ENCODE results near the gene ITPR1. TPM values are rescaled to one million over a fixed set of nuclear protein-coding genes. Genes with fewer than 3 reads are reported as not detected.

The ITPR1 gene
- total RNA-seq, 1 experiment from 2014 or later = 13.4 TPM

DNA sequence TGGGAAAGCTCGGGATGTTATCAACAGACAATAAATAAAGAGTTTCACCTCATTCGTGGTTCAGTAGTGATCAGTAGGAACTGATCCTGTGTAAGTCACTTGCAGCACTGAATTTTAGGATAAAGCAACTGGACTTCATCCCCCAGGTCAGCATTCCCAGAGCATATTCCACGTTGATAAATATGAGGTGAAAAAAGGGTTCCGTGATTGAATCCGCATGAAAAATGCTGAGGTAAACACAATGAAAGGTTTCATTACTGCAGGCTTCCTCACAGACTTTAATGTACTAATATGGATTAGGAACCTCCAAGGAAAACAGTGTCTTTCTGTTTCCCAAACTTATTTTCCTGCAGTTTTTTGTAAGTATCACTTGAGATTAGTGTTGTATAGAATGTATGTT is 308.7 kb downstream of the ITPR1 start:
- in situ Hi-C loops (cut with HindIII; ENCODE audit: low pct_unique_long_range_greater_than_20kb, low sequenced_read_pairs) = no loop called here
- DNase-seq (ENCODE audit: low read depth, low spot score) = no peak

DNA sequence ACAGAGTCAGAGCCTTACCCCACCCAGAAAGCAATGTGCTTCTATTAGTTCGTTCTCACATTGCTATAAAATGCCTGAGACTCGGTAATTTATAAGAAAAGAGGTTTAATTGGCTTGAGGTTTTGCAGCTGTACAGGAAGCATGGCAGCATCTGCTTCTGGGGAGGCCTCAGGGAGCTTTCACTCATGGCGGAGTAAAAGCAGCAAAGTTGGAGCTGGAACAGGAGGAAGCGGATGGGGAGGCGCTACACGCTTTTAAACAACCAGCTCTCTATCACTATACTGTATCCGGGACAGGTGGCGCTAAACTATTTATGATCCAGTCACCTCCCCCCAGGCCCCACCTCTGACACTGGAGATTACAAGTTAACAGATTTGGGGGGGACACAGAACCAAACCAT is 309.8 kb downstream of the ITPR1 start:
- DNase-seq (ENCODE audit: low read depth, low spot score) = no peak
- in situ Hi-C loops (cut with HindIII; ENCODE audit: low pct_unique_long_range_greater_than_20kb, low sequenced_read_pairs) = no loop called here

DNA sequence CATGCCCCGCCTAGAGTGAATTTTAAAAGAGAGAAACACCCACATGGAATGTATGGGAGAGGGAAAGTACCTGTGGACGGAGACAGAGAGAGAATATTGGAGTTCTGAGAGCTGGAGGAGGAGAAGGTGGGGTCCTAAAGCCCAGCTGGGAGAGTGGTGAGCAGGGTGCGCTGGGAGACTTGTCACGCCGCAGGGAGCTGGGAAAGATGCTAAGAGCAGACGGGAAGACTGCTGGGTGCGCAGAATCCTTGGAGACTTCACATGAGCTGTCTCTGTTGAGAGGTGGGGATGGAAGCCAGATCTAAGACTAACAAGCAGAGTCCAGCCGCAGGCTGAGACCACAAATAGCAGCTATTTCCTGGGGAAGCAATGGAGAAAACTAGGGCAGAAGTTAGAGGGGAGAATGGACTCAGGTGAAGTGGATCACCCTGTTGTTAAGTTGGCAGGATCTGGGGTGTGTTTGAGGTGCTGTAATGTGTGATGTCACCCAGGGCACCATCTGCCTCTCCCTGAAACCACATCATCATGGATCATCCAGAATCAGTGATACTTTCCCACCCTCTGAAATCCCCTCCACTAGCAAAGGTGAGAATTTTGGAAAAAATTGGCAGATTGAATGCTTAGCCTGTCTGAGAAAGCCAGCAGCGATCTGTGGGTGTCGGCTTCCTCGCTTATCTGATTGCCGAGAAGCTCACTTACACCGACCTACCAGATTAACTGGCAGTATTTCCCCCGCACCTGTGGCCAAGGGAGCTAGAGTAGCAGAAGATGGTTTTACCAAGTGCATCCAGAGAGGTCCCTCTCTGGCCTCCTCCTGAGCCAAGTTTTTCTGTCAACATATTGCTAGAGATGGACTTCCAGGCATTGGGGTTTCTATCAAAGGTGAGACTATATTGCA is 311.3 kb downstream of the ITPR1 start:
- in situ Hi-C loops (cut with HindIII; ENCODE audit: low pct_unique_long_range_greater_than_20kb, low sequenced_read_pairs) = no loop called here
- no peak for DNase-seq (ENCODE audit: low read depth, low spot score)

DNA sequence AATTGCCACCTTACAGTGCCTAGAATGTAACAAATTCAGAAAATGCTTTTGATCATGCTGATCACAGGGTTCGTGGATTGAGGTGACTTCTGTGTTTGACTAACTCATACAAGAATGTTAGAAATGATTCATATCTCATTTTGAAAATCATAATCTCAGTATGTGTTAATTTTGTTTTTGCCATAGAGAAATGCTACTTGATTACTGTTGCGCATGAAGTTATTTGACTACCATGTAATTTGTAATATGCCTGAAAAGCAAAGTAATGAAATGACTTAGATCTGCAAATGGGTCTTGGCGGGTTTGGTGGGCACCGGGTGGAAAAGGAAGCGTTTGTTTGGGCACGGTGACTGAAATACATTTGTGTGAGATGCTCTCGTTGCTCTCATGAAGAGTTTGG is 312.5 kb downstream of the ITPR1 start:
- DNase-seq (ENCODE audit: low read depth, low spot score) = no peak
- in situ Hi-C loops (cut with HindIII; ENCODE audit: low pct_unique_long_range_greater_than_20kb, low sequenced_read_pairs) = no loop called here

DNA sequence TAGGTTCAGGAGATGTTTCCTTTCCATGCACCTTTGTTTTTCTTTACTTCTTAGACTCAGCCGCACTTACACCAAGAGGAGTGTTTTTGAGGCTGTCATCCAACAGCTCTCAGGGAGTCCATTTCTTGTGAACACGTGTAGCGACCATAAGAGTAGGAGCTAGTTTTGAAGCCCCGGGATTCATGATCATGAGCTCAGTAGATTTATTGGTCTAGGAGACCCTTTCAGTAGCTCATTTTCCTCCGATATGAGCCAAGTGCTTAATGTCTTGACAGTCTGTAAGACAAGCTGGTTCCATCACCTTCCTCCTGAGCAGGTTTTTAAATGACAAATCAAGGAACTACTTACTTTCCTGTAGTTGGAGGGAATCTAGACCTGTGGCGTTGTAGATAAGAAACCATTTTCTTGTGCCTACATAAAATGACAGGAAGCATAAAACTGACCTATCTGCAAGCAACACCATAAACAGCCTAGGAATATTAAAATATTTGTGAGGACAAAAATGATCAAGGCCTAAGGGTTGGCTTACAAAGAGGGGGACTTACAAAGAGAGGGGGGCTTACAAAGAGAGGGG is 313.5 kb downstream of the ITPR1 start:
- DNase-seq (ENCODE audit: low read depth, low spot score) = no peak
- in situ Hi-C loops (cut with HindIII; ENCODE audit: low pct_unique_long_range_greater_than_20kb, low sequenced_read_pairs) = no loop called here

DNA sequence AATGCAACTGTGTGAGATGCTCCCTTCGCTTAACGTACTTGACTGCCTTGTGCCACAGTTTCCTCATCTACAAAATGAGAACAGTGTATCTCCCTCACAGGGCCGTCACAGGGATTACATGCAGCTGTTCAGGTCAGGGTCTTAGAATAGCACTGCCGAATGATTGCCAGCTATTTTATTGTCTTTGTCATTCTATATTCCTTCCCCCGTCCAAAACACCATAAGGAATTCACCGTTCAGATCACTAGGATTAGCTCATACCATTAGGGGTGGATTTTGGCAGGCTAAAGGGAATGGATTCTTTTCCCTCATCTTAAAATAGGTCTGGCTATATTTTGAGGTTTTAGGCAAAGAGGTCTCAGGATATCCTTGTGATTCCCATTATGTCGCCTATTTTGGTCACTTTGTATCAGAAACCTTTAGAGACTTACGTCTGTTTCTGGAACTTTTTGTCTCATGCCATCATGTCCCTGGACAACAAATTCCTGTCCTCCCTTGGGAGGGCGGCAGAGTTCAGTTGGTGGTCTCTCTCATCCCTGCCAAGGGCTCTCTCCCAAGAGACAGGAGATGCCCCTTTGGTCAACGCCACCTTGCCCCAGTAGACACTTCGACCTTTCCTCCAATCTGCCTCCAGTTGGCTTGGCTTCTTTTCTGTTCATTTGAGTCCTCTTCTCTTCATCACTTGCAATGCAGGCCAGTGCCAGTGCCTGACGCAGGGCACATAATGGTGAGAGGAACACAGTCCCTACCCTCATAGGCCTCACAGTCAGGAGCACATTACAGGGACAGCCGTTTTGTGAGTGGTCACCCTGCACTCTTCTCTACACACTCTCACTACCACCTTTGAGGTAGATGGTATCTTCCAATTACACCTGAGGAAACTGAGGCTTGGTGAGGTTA is 314.5 kb downstream of the ITPR1 start:
- no peak for DNase-seq (ENCODE audit: low read depth, low spot score)
- in situ Hi-C loops (cut with HindIII; ENCODE audit: low pct_unique_long_range_greater_than_20kb, low sequenced_read_pairs) = no loop called here

DNA sequence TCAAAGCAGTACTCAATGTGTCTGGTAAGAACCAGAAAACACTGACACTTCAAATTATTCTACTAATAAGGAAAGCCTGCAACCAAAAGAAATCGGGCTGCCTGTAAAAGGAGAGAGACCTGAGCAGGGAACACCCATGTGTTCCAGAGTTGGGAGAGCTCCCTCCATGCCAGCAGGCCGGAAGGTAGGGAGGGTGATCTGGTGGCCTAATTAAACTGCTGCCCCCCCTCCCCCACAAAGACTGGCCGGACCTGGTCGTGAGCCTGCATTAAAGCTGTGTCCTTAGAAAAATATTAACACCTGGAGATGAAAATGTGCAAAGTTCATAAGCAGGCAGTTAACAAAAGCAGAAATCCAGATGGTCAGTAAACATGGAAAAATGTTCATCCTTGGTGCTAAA is 315.5 kb downstream of the ITPR1 start:
- no peak for DNase-seq (ENCODE audit: low read depth, low spot score)
- in situ Hi-C loops (cut with HindIII; ENCODE audit: low pct_unique_long_range_greater_than_20kb, low sequenced_read_pairs) = no loop called here

DNA sequence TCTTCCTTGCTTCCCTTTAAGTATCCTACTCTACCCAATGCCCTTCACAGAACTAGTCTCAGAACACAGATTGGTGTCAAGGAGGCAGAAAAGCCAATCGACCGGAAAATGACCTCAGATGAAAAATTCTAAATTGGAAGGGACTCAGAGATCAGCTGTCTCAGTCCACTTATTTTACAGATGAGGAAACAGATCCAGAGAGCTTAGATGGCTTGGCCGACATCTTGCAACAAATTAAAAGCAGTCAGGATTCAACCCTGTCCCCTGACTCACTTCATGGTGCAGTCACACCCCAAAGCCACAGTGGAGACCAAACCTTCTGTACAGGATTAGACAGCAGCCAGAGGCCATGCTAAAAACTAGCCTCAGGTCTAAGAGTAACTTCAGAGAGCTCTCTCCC is 316.8 kb downstream of the ITPR1 start:
- in situ Hi-C loops (cut with HindIII; ENCODE audit: low pct_unique_long_range_greater_than_20kb, low sequenced_read_pairs) = no loop called here
- DNase-seq (ENCODE audit: low read depth, low spot score) = no peak

DNA sequence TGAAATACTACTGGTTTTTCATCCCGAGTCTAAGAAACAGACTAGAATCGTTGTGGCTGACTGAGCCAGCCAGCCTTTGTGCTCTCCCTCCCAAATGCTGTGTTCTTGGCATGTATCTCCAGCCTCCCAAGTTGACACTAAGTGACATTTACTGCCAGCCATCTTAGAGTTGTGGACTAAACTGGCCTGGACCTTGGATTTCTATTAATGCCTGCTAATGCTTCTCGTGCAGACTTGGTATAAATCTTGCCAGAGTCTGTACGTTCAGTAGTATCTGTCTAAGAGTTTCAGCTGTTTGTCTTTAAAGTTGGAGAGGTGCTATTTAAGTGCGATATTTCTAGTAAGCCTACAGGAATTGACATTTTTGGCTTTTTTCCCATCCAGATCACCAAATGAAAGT is 319.4 kb downstream of the ITPR1 start:
- no peak for DNase-seq (ENCODE audit: low read depth, low spot score)
- in situ Hi-C loops (cut with HindIII; ENCODE audit: low pct_unique_long_range_greater_than_20kb, low sequenced_read_pairs) = no loop called here

DNA sequence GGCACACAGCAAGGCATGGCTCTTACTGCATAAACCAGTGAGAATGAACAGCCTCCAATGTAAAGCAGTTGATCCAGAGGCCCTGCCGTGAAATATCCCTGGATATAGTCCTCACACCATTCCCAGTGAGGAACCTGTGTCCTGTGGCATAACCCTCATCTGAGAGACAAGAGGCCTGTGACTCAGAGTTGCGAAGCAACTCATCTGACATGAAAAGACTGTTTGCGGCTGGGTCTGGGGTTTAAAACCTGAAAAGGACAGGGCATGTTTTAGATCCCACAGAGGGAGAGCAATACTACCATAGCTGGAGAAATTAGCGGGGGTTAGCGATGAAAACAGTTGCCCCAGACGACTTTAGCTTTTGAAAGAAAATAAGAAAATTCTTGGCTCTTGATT is 320.8 kb downstream of the ITPR1 start:
- DNase-seq (ENCODE audit: low read depth, low spot score) = no peak
- in situ Hi-C loops (cut with HindIII; ENCODE audit: low pct_unique_long_range_greater_than_20kb, low sequenced_read_pairs) = no loop called here

DNA sequence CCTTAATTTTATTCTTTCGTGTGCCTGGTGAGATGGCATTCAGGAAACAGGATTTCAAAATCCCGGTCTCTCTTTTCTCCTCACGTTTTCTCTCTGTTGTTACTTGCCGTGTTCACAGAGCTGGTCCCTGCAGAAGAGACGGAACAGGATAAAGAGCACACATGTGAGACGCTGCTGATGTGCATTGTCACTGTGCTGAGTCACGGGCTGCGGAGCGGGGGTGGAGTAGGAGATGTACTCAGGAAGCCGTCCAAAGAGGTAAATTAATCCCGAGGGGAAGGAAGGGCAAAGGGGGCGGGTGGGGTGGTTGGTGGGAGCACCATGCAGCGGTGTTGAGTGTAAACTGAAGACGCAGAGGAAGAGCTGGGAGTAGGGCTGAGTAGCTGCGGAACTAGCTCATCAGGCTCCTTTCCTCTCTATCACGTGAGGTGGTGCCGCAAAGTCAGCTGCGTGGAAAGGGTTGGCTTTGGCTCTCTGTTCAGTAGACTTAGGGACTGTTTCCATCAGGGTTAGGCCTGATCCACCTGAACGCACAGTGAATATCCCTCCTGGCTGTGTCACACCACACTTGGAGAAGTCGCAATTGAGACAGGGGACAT is 321.3 kb downstream of the ITPR1 start:
- in situ Hi-C loops (cut with HindIII; ENCODE audit: low pct_unique_long_range_greater_than_20kb, low sequenced_read_pairs) = no loop called here

DNA sequence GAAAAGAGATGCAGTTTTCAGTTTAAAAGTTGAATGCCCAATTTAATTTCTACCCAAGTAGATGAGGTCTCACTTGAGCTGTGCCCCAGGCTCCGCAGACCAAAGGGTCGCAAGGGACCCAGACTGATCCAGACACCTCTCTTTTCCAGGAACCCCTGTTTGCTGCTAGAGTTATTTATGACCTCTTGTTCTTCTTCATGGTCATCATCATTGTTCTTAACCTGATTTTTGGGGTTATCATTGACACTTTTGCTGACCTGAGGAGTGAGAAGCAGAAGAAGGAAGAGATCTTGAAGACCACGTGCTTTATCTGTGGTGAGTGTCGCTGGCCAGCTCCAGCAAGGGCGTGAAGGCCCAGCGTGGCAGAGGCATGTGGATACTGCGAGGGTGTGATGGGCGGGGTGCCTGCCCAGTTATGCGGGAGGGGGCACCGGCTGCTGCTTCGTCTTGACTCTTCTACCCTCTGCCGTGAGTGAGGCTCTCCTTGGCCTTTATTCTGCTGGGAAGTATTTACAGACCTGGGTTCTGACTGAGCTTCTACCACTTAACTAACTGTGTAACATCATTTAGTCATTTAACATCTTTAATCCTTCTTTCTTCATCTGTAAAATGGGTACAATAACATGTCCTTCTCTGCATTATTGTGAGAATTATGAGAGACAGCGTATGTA is 321.9 kb downstream of the ITPR1 start:
- in situ Hi-C loops (cut with HindIII; ENCODE audit: low pct_unique_long_range_greater_than_20kb, low sequenced_read_pairs) = no loop called here
- no peak for DNase-seq (ENCODE audit: low read depth, low spot score)

More for the DNA sequence above, 321.3 kb downstream of the ITPR1 start:
- DNase-seq (ENCODE audit: low read depth, low spot score) = no peak

DNA sequence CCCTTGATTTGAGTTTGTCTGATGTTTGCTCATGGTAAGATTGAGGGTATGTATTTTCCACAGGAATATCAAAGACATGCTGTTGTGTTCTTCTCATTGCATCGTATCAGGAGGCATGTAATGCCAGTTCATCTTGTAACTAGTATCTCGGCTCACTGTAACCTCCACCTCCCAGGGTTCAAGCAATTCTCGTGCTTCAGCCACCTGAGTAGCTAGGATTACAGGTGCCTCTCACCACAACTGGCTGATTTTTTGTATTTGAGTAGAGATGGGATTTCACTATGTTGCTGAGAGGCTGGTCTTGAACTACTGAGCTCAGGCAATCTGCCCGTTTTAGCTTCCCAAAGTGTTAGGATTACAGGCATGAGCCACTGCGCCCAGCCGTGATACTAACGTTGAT is 323.2 kb downstream of the ITPR1 start:
- no peak for DNase-seq (ENCODE audit: low read depth, low spot score)
- in situ Hi-C loops (cut with HindIII; ENCODE audit: low pct_unique_long_range_greater_than_20kb, low sequenced_read_pairs) = no loop called here

DNA sequence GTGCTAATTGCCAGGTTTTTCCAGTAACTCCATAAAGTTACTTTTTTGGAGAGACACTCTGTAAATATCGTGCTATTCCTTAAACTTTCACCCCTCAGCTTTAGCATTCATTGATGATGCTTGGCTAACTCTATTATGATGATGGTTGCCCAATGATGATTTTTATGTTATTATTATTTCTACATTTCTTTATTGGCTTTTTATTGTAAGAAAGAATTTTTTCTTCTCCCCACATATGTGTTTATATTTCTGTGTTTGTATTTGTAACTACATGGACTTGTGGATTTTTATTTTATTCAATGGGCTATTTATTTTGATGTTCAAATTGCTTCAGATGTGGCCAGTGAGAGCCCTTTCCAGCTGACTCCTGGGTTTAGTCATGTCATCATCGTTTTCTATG is 323.6 kb downstream of the ITPR1 start:
- no peak for DNase-seq (ENCODE audit: low read depth, low spot score)
- in situ Hi-C loops (cut with HindIII; ENCODE audit: low pct_unique_long_range_greater_than_20kb, low sequenced_read_pairs) = no loop called here

DNA sequence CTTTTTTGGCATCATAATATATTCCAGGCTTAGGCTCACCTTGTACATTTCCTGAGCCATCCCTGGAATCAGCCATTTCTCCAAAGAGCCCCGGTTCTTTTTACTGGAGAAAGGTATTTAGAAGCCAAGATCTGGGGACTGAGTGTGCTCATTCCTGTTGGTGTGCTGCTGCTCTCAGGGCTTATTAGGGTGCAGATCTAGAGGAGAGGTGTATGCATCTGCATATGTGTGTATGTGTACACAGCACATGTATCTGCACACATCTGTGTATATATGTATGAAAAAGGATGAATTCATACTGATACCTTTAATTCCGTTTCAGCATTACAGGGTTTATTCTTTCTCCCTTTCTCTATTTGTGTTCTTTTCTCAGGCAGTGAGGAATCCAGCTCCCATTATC is 324.0 kb downstream of the ITPR1 start:
- DNase-seq (ENCODE audit: low read depth, low spot score) = no peak
- in situ Hi-C loops (cut with HindIII; ENCODE audit: low pct_unique_long_range_greater_than_20kb, low sequenced_read_pairs) = no loop called here

DNA sequence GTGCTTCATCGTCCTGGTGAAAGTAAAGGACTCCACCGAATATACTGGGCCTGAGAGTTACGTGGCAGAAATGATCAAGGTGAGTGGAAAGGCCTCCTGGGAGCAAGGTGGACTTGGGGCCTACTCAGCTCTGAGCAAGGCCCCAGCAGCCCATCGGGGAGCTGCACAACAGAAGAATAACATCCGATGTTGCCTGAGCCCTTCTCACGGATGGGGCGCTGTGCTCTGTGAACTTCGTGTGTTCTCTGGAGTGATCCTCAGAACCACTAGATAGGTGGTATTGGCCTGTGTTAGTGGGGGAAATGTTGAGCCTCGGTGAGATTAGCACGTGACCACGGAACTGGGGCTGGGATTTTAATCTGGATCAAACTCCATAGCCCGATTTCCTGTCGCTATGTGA is 325.0 kb downstream of the ITPR1 start:
- in situ Hi-C loops (cut with HindIII; ENCODE audit: low pct_unique_long_range_greater_than_20kb, low sequenced_read_pairs) = no loop called here
- DNase-seq (ENCODE audit: low read depth, low spot score) = no peak

DNA sequence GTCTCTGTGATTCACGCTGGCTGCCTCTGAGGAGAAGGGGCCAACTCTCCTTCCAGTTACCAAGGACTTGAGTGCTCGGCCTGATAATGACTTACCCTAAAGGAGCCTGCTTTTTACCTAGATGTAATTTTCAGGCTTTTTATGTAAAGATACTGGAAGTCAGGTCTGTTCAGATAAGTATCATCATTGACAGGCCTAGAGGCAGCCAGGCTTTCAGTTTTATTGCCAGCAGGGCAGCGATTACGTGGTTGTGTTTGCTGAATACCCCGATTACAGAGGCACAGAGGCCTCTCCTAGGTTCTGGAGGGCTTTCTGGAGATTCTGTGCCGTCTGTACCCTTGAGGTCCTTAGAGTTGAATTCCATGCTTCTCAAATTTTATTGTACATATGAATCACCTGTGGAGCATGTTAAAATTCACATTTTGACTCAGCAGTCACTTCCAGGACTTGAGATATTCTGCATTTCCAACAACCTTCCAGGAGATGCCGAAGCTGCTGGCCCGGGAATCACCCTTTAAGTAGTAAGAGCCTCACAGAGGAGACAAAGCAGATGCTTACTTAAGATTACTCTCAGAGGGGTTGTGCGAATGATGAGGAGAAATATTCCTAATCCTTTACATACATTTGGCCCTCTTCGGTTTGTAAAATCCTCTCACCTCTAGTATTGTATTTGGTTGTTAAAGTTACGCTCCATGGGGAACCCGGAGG is 326.0 kb downstream of the ITPR1 start:
- DNase-seq (ENCODE audit: low read depth, low spot score) = no peak
- in situ Hi-C loops (cut with HindIII; ENCODE audit: low pct_unique_long_range_greater_than_20kb, low sequenced_read_pairs) = no loop called here

Data from SK-MEL-5 (cell line).